Stimulated activated CD8-positive, alpha-beta memory T cell treated with anti-CD3 and anti-CD28 coated beads, Interleukin-2, amount 100 ng/mL, for 1 hour (primary cell): ENCODE results near the gene ZNF664.
A peak's percentile ranks its signal among the peaks of the same experiment; 100 is the strongest.

Source experiments
- DNase-seq, 2 donors: peaks; one replicate each; pipeline ENCODE4 v3.0.0-alpha.2; 2020; ENCODE audit warnings: low read depth in 2 of 2

ZNF664 gene

GRCh38 chr12:124032265-124032886 is 59.4 kb downstream of the ZNF664 start:
- DNase-seq = no peak

GRCh38 chr12:124033859-124034258 is 60.8 kb downstream of the ZNF664 start:
- DNase-seq = no peak

- no peak for DNase-seq
Measured at GRCh38 chr12:124034297-124034696, 61.3 kb downstream of the ZNF664 start.

GRCh38 chr12:124035163-124035562 is 62.1 kb downstream of the ZNF664 start:
- DNase-seq = no peak

GRCh38 chr12:124036171-124036598 is 63.2 kb downstream of the ZNF664 start:
- no peak for DNase-seq

- DNase-seq = peak in 1 of 2 donors; percentile 12
Measured at GRCh38 chr12:124036657-124037109, 63.7 kb downstream of the ZNF664 start.

GRCh38 chr12:124037331-124037730 is 64.3 kb downstream of the ZNF664 start:
- DNase-seq = no peak

- no peak for DNase-seq
Measured at GRCh38 chr12:124039276-124039675, 66.3 kb downstream of the ZNF664 start.

- no peak for DNase-seq
Measured at GRCh38 chr12:124040291-124040690, 67.3 kb downstream of the ZNF664 start.

- no peak for DNase-seq
Measured at GRCh38 chr12:124040737-124041136, 67.7 kb downstream of the ZNF664 start.

- no peak for DNase-seq
Measured at GRCh38 chr12:124041907-124042306, 68.9 kb downstream of the ZNF664 start.

- DNase-seq = no peak
Measured at GRCh38 chr12:124044021-124044420, 71.0 kb downstream of the ZNF664 start.

GRCh38 chr12:124044809-124045321 is 71.8 kb downstream of the ZNF664 start:
- no peak for DNase-seq

GRCh38 chr12:124045671-124046455 is 72.8 kb downstream of the ZNF664 start:
- DNase-seq = no peak

- no peak for DNase-seq
Measured at GRCh38 chr12:124046456-124046740, 73.4 kb downstream of the ZNF664 start.

GRCh38 chr12:124047045-124047566 is 74.1 kb downstream of the ZNF664 start:
- DNase-seq = no peak

- DNase-seq = no peak
Measured at GRCh38 chr12:124049451-124050094, 76.6 kb downstream of the ZNF664 start.

GRCh38 chr12:124053851-124054250 is 80.8 kb downstream of the ZNF664 start:
- DNase-seq = no peak

GRCh38 chr12:124055066-124055465 is 82.1 kb downstream of the ZNF664 start:
- DNase-seq = no peak

GRCh38 chr12:124057691-124058090 is 84.7 kb downstream of the ZNF664 start:
- DNase-seq = no peak

- DNase-seq = no peak
Measured at GRCh38 chr12:124059752-124060151, 86.7 kb downstream of the ZNF664 start.
